T-cell (primary cell): ENCODE measurements around the gene ASB14. TPM values are rescaled to one million over a fixed set of nuclear protein-coding genes. Genes with fewer than 3 reads are reported as not detected.

ENCODE experiments used
- ATAC-seq, 4 experiments: fragments of 200-7000 bp in 3 of 4; fragments of 150-1000 bp in 1 of 4; cut with Tn5 transposase; replicated peaks in 1 of 4; 1 replicate in 3 of 4; 2 replicates in 1 of 4; pipeline ENCODE4 v1.10.0; 2021; ENCODE audit warnings: moderate library complexity in 3 of 4, mild to moderate bottlenecking in 2 of 4, moderate number of reproducible peaks in 1 of 4
- CTCF ChIA-PET, 2 donors: fragments of 300-600 bp; sonication (Branson Sonifier 250); formaldehyde crosslinking; loops; one replicate each; lab custom pipeline; 2022; ENCODE audit warnings: antibody characterized with exemption in 2 of 2; lab: Charles Lee
- POLR2A ChIA-PET, 2 donors: fragments of 300-600 bp; sonication (Branson Sonifier 250); formaldehyde crosslinking; loops; one replicate each; lab custom pipeline; 2022; ENCODE audit warnings: antibody characterized with exemption in 2 of 2; lab: Charles Lee
- DNase-seq, 35 experiments: peaks; one replicate each; pipeline versions ENCODE4 v3.0.0 to v3.0.0-alpha.2; 2013 to 2023
- H3K27ac ChIP-seq: one replicate; pipeline ENCODE4 v1.5.1; 2013; ENCODE audit warnings: low read length
- H3K27me3 ChIP-seq, 2 experiments: replicated peaks in 1 of 2; 1 replicate in 1 of 2; 2 replicates in 1 of 2; pipeline versions ENCODE4 v1.6.1 to v1.7.0; 2013; ENCODE audit warnings: low read length in 1 of 2, mixed read lengths in 1 of 2; ENCODE audit not compliant: control insufficient read depth in 2 of 2, insufficient read depth in 2 of 2; ENCODE audit errors: extremely low read depth in 1 of 2
- H3K36me3 ChIP-seq, 2 donors: 1 replicate in 1 of 2; 2 replicates in 1 of 2; pipeline versions ENCODE4 v1.6.1 to v1.7.0; 2013; ENCODE audit warnings: low read length in 1 of 2; ENCODE audit not compliant: control insufficient read depth in 2 of 2, insufficient read depth in 1 of 2; ENCODE audit errors: extremely low read depth in 1 of 2
- H3K4me1 ChIP-seq, 2 experiments: 1 replicate in 1 of 2; 2 replicates in 1 of 2; pipeline versions ENCODE4 v1.6.1 to v1.7.0; 2013; ENCODE audit warnings: low read length in 2 of 2, mixed read lengths in 1 of 2; ENCODE audit not compliant: insufficient read depth in 2 of 2, control insufficient read depth in 1 of 2; ENCODE audit errors: extremely low read depth in 1 of 2
- H3K4me3 ChIP-seq, 2 donors: 1 replicate in 1 of 2; 2 replicates in 1 of 2; pipeline versions ENCODE4 v1.5.1 to v1.7.0; 2013; ENCODE audit warnings: mild to moderate bottlenecking in 2 of 2, low read length in 1 of 2, moderate library complexity in 1 of 2; ENCODE audit not compliant: control insufficient read depth in 1 of 2; ENCODE audit errors: extremely low read depth in 1 of 2
- H3K9me3 ChIP-seq: 2 replicates; pipeline ENCODE4 v1.7.0; 2013
- H3K27ac Mint-ChIP-seq, 2 donors: one replicate each; pipeline ENCODE4 v1.8.0; 2020 to 2021; ENCODE audit warnings: mild to moderate bottlenecking in 2 of 2, mixed read lengths in 2 of 2
- H3K27me3 Mint-ChIP-seq, 2 donors: one replicate each; pipeline ENCODE4 v1.8.0; 2021 to 2022; ENCODE audit warnings: mixed read lengths in 2 of 2
- H3K36me3 Mint-ChIP-seq: one replicate; pipeline ENCODE4 v1.8.0; 2021; ENCODE audit warnings: mixed read lengths
- H3K4me1 Mint-ChIP-seq, 3 donors: one replicate each; pipeline ENCODE4 v1.8.0; 2020 to 2022; ENCODE audit warnings: mixed read lengths in 3 of 3, mild to moderate bottlenecking in 1 of 3
- H3K4me3 Mint-ChIP-seq, 3 donors: one replicate each; pipeline ENCODE4 v1.8.0; 2020 to 2022; ENCODE audit warnings: mild to moderate bottlenecking in 3 of 3, mixed read lengths in 3 of 3, moderate library complexity in 3 of 3
- H3K9me3 Mint-ChIP-seq, 3 donors: one replicate each; pipeline ENCODE4 v1.8.0; 2020 to 2022; ENCODE audit warnings: mixed read lengths in 3 of 3
- WGBS: methylation state at CpG from one replicate; pipeline ENCODE4 v1.1.5; 2013; ENCODE audit warnings: missing lambda C conversion rate; ENCODE audit not compliant: insufficient coverage; 5-methylcytosine and 5-hydroxymethylcytosine counted together
- total RNA-seq, 35 experiments: library from RNA in 6 of 35; stranded (reverse) in 6 of 35; fragments of 120-200 nt in 1 of 35; gene quantifications; one replicate each; pipeline versions ENCODE4 v1.2.1 to v1.2.4 and lab custom pipeline; 2013 to 2026

ASB14 gene
- total RNA-seq, 5 donors from 2014 or later (not counting 1 experiment from before 2014, with no cell fraction given), result not detected

GRCh38 chr3:57274845-57275244, 17.6 kb downstream of the ASB14 start:
- H3K4me3 ChIP-seq, result no peak overlapping the region
- no peaks in the 10 kb centered on the region for H3K27me3 ChIP-seq
- H3K36me3 Mint-ChIP-seq, result peaks cover 30% of the 10 kb centered on the region
- ATAC-seq (no peak), DNase-seq (no peak)
- WGBS, result 84% methylated on average over 3 of the region's 6 CpGs
- ChIA-PET CTCF (no interaction called here), POLR2A (interaction anchor here in 1 of 2 donors (0.7 kb wide), 1 partner anchor 231 kb away, joined by 11 read pairs; no protein-coding TSS in a partner anchor)
- peaks cover 0 to 2% (median 0%) of the 10 kb centered on the region in 3 donors for H3K9me3 Mint-ChIP-seq
- H3K4me1 ChIP-seq, result no peaks in the 10 kb centered on the region
- H3K36me3 ChIP-seq, result peaks cover 0 to 1% of the 10 kb centered on the region in 2 donors
- H3K4me1 Mint-ChIP-seq, result no peaks in the 10 kb centered on the region
- no peak overlapping the region for H3K27ac ChIP-seq
- no peaks in the 10 kb centered on the region for H3K9me3 ChIP-seq
- no peak overlapping the region for H3K4me3 Mint-ChIP-seq
- no peaks in the 10 kb centered on the region for H3K27me3 Mint-ChIP-seq
- no peak overlapping the region for H3K27ac Mint-ChIP-seq

- Mint-ChIP-seq H3K9me3 (peaks cover 0 to 5% (median 4%) of the 10 kb centered on the region in 3 donors), H3K4me3 (no peak overlapping the region), H3K36me3 (peaks cover 76% of the 10 kb centered on the region), H3K4me1 (no peaks in the 10 kb centered on the region), H3K27ac (no peak overlapping the region), H3K27me3 (no peaks in the 10 kb centered on the region)
- no peak for ATAC-seq
- no peaks in the 10 kb centered on the region for H3K9me3 ChIP-seq
- no peak for DNase-seq
- peaks cover 0 to 34% of the 10 kb centered on the region in 2 donors for H3K36me3 ChIP-seq
- no peak overlapping the region for H3K4me3 ChIP-seq
- no peaks in the 10 kb centered on the region for H3K4me1 ChIP-seq
- no peaks in the 10 kb centered on the region for H3K27me3 ChIP-seq
- ChIA-PET CTCF (no interaction called here), POLR2A (no interaction called here)
- H3K27ac ChIP-seq, result no peak overlapping the region
- WGBS, result no CpG with 5 or more reads among the region's 1 CpG
Measured at GRCh38 chr3:57268416-57268815, 24.1 kb downstream of the ASB14 start.

GRCh38 chr3:57261929-57262328, 30.6 kb downstream of the ASB14 start:
- no peak overlapping the region for H3K27ac ChIP-seq
- no peaks in the 10 kb centered on the region for H3K9me3 ChIP-seq
- peaks cover 78% of the 10 kb centered on the region for H3K36me3 Mint-ChIP-seq
- H3K36me3 ChIP-seq, result peaks cover 13 to 40% of the 10 kb centered on the region in 2 donors
- no peaks in the 10 kb centered on the region for H3K27me3 ChIP-seq
- no peaks in the 10 kb centered on the region for H3K4me1 ChIP-seq
- DNase-seq (no peak), ATAC-seq (no peak)
- H3K27ac Mint-ChIP-seq, result no peak overlapping the region
- H3K4me3 ChIP-seq, result no peak overlapping the region
- no peak overlapping the region for H3K4me3 Mint-ChIP-seq
- CTCF ChIA-PET, result no interaction called here
- POLR2A ChIA-PET, result no interaction called here
- H3K9me3 Mint-ChIP-seq, result peaks cover 0 to 9% (median 7%) of the 10 kb centered on the region in 3 donors
- no CpG with 5 or more reads among the region's 3 CpGs for WGBS
- H3K4me1 Mint-ChIP-seq, result no peaks in the 10 kb centered on the region
- H3K27me3 Mint-ChIP-seq, result no peaks in the 10 kb centered on the region

GRCh38 chr3:57261119-57261518, 31.4 kb downstream of the ASB14 start:
- H3K4me1 ChIP-seq, result no peaks in the 10 kb centered on the region
- ChIA-PET POLR2A (no interaction called here), CTCF (no interaction called here)
- Mint-ChIP-seq H3K27me3 (no peaks in the 10 kb centered on the region), H3K36me3 (peaks cover 71% of the 10 kb centered on the region), H3K9me3 (peaks cover 0 to 9% (median 7%) of the 10 kb centered on the region in 3 donors), H3K4me1 (no peaks in the 10 kb centered on the region), H3K27ac (no peak overlapping the region), H3K4me3 (no peak overlapping the region)
- no peak overlapping the region for H3K4me3 ChIP-seq
- H3K9me3 ChIP-seq, result no peaks in the 10 kb centered on the region
- ATAC-seq, result no peak
- no peaks in the 10 kb centered on the region for H3K27me3 ChIP-seq
- no peak for DNase-seq
- no CpG with 5 or more reads among the region's 4 CpGs for WGBS
- H3K36me3 ChIP-seq, result peaks cover 13 to 39% of the 10 kb centered on the region in 2 donors
- no peak overlapping the region for H3K27ac ChIP-seq

- Histone ChIP-seq H3K4me3 (no peak overlapping the region), H3K36me3 (peaks cover 13 to 39% of the 10 kb centered on the region in 2 donors), H3K4me1 (no peaks in the 10 kb centered on the region), H3K9me3 (no peaks in the 10 kb centered on the region), H3K27me3 (no peaks in the 10 kb centered on the region), H3K27ac (no peak overlapping the region)
- H3K27ac Mint-ChIP-seq, result no peak overlapping the region
- peaks cover 50% of the 10 kb centered on the region for H3K36me3 Mint-ChIP-seq
- no peak for DNase-seq
- no peaks in the 10 kb centered on the region for H3K4me1 Mint-ChIP-seq
- H3K27me3 Mint-ChIP-seq, result no peaks in the 10 kb centered on the region
- CTCF ChIA-PET, result no interaction called here
- peaks cover 0 to 2% (median 0%) of the 10 kb centered on the region in 3 donors for H3K9me3 Mint-ChIP-seq
- no peak overlapping the region for H3K4me3 Mint-ChIP-seq
- POLR2A ChIA-PET, result no interaction called here
- ATAC-seq, result no peak
Measured at GRCh38 chr3:57257678-57258077, 34.8 kb downstream of the ASB14 start.

GRCh38 chr3:57256844-57257243, 35.6 kb downstream of the ASB14 start:
- Histone ChIP-seq H3K4me1 (no peaks in the 10 kb centered on the region), H3K27ac (no peak overlapping the region), H3K9me3 (no peaks in the 10 kb centered on the region), H3K36me3 (peaks cover 13 to 44% of the 10 kb centered on the region in 2 donors), H3K27me3 (no peaks in the 10 kb centered on the region), H3K4me3 (no peak overlapping the region)
- ATAC-seq (no peak), DNase-seq (no peak)
- H3K27ac Mint-ChIP-seq, result no peak overlapping the region
- CTCF ChIA-PET, result no interaction called here
- no peak overlapping the region for H3K4me3 Mint-ChIP-seq
- H3K4me1 Mint-ChIP-seq, result no peaks in the 10 kb centered on the region
- H3K36me3 Mint-ChIP-seq, result peaks cover 49% of the 10 kb centered on the region
- no peaks in the 10 kb centered on the region for H3K9me3 Mint-ChIP-seq
- no peaks in the 10 kb centered on the region for H3K27me3 Mint-ChIP-seq
- WGBS, result no CpG with 5 or more reads among the region's 3 CpGs
- POLR2A ChIA-PET, result no interaction called here

GRCh38 chr3:57252404-57252803, 40.1 kb downstream of the ASB14 start:
- no peak overlapping the region for H3K27ac Mint-ChIP-seq
- Histone ChIP-seq H3K36me3 (peaks cover 0 to 39% of the 10 kb centered on the region in 2 donors), H3K4me1 (no peaks in the 10 kb centered on the region), H3K27me3 (no peaks in the 10 kb centered on the region), H3K9me3 (no peaks in the 10 kb centered on the region), H3K27ac (no peak overlapping the region), H3K4me3 (no peak overlapping the region)
- peaks cover 41% of the 10 kb centered on the region for H3K36me3 Mint-ChIP-seq
- ATAC-seq (no peak), DNase-seq (no peak)
- H3K27me3 Mint-ChIP-seq, result no peaks in the 10 kb centered on the region
- CTCF ChIA-PET, result interaction anchor here in 1 of 2 donors (0.6 kb wide), 1 partner anchor 28 kb away, joined by 5 read pairs; no protein-coding TSS in a partner anchor
- H3K9me3 Mint-ChIP-seq, result no peaks in the 10 kb centered on the region
- WGBS, result no CpG with 5 or more reads among the region's 1 CpG
- POLR2A ChIA-PET, result interaction anchor here (0.5 to 0.6 kb wide), 3 partner anchors 16 to 965 kb away, joined by 4 to 9 read pairs (median 7); no protein-coding TSS in a partner anchor
- H3K4me1 Mint-ChIP-seq, result no peaks in the 10 kb centered on the region
- H3K4me3 Mint-ChIP-seq, result no peak overlapping the region
